ENCODE measurements around the gene ARSG.

DNA sequence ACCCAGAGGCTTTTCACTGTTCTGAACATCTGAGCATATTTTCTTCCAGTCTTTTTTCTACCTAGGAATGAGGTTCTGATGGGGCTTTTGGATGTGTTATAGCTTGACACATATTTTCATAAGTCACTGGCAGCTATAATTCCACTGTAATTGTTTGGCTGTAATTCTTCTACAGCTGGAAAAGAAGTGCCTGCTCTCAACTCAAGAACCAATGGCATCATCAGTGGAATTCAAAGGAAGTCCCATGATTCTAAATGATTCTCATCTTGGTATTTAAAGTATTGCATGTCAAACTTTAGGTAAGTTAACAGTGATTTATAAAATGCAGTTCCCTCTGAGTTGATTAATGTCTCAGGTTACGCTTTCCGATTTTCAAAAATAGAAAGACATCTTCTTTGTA lies 149.2 kb downstream of the ARSG start:
- TF ChIP-seq, protein P1, sequence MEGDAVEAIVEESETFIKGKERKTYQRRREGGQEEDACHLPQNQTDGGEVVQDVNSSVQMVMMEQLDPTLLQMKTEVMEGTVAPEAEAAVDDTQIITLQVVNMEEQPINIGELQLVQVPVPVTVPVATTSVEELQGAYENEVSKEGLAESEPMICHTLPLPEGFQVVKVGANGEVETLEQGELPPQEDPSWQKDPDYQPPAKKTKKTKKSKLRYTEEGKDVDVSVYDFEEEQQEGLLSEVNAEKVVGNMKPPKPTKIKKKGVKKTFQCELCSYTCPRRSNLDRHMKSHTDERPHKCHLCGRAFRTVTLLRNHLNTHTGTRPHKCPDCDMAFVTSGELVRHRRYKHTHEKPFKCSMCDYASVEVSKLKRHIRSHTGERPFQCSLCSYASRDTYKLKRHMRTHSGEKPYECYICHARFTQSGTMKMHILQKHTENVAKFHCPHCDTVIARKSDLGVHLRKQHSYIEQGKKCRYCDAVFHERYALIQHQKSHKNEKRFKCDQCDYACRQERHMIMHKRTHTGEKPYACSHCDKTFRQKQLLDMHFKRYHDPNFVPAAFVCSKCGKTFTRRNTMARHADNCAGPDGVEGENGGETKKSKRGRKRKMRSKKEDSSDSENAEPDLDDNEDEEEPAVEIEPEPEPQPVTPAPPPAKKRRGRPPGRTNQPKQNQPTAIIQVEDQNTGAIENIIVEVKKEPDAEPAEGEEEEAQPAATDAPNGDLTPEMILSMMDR (IDR thresholded peaks at IDR 0.05), result no peak
- TF ChIP-seq POLR2AphosphoS5 (IDR thresholded peaks at IDR 0.05) (no peak), POLR2A (IDR thresholded peaks at IDR 0.05) (no peak)
